Activated CD8-positive, alpha-beta memory T cell treated with anti-CD3 and anti-CD28 coated beads for 4 hours (primary cell): ENCODE results near the gene C2CD4C.
"Not testable (repeated sequence)": the region's sequence is repeated elsewhere in the genome, so short reads cannot be mapped to it uniquely, and the experiment has no call there.

ENCODE experiments used
- DNase-seq, 2 donors: peaks; one replicate each; pipeline ENCODE4 v3.0.0-alpha.2; 2020; ENCODE audit warnings: low read depth in 2 of 2

C2CD4C gene

GRCh38 chr19:408902-409515 is at the start of gene C2CD4C:
Gene C2CD4C, minus strand, starts transcription at chr19:409147. Its CDS starts 786 bp downstream, at chr19:408361.
- DNase-seq: no peak

GRCh38 chr19:458091-459042 is 49.4 kb upstream of the C2CD4C start:
- DNase-seq: no peak

- DNase-seq: no peak
These were observed 48.7 kb upstream of the C2CD4C start for GRCh38 chr19:457636-458035.

GRCh38 chr19:456547-457110 is 47.7 kb upstream of the C2CD4C start:
- no peak for DNase-seq

- no peak for DNase-seq
These were observed 47.1 kb upstream of the C2CD4C start for GRCh38 chr19:455851-456546.

GRCh38 chr19:455031-455705 is 46.2 kb upstream of the C2CD4C start:
- DNase-seq: no peak

GRCh38 chr19:453606-454005 is 44.7 kb upstream of the C2CD4C start:
- no peak for DNase-seq

GRCh38 chr19:452829-453228 is 43.9 kb upstream of the C2CD4C start:
- no peak for DNase-seq

GRCh38 chr19:450912-451481 is 42.0 kb upstream of the C2CD4C start:
- DNase-seq: not testable (repeated sequence)

GRCh38 chr19:449916-450315 is 41.0 kb upstream of the C2CD4C start:
- no peak for DNase-seq

GRCh38 chr19:447816-448560 is 39.0 kb upstream of the C2CD4C start:
- no peak for DNase-seq

- no peak for DNase-seq
These were observed 38.1 kb upstream of the C2CD4C start for GRCh38 chr19:447064-447426.

GRCh38 chr19:444677-445210 is 35.8 kb upstream of the C2CD4C start:
- no peak for DNase-seq

- no peak for DNase-seq
These were observed 34.1 kb upstream of the C2CD4C start for GRCh38 chr19:443005-443404.

GRCh38 chr19:442085-442484 is 33.1 kb upstream of the C2CD4C start:
- no peak for DNase-seq

GRCh38 chr19:441213-441836 is 32.4 kb upstream of the C2CD4C start:
- DNase-seq: no peak

GRCh38 chr19:440391-441212 is 31.7 kb upstream of the C2CD4C start:
- no peak for DNase-seq

GRCh38 chr19:439167-439900 is 30.4 kb upstream of the C2CD4C start:
- no peak for DNase-seq
